Measurements from ENCODE around the gene IQCN.
"Not testable (repeated sequence)": the region's sequence is repeated elsewhere in the genome, so short reads cannot be mapped to it uniquely, and the experiment has no call there.

The IQCN gene

DNA sequence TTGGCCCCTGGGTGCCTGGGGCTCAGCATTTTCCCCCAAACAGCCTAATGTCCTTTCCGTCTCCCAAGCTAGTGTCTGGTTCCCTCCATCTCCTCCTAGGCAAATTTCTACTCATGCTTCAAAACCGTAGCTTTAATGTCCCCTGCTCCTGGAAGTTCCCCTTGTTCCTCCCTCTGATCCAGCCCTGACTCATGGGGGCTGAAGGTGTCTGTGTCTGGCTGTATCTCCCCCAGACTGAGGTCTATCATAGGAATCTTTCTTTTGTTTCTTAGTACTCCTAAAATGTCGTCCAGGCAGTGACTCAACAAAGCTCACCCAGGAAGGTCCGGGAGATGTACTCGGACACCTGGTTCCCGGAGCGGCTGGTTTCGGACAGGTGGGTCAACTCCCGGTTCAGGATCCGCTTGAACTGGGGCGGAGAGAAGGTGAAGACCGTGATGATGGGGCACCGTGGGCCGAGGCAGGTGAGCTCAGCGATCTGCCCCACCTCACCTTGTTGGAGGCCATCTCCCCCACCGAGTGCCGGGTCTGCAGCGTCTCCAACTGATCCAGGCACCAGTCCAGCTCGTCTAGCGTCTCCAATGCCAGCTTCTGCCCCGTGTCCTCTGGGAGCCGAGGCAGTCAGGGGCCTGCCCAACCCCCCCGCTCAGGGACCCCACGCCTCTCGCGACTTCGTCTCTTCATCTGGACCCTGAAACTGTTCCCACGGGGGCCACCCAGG is 54.2 kb downstream of the IQCN start:
- no peak for FAIRE-seq
- no peak for DNase-seq (ENCODE audit: insufficient read length, low spot score)

GRCh38 chr19:18218600-18218999 is 55.7 kb downstream of the IQCN start:
- FAIRE-seq (no peak), DNase-seq (ENCODE audit: insufficient read length, low spot score) (no peak)

GRCh38 chr19:18218159-18218558 is 56.1 kb downstream of the IQCN start:
- FAIRE-seq (no peak), DNase-seq (ENCODE audit: insufficient read length, low spot score) (no peak)

GRCh38 chr19:18216789-18217188 is 57.5 kb downstream of the IQCN start:
- DNase-seq (ENCODE audit: insufficient read length, low spot score) (no peak), FAIRE-seq (no peak)

GRCh38 chr19:18214779-18215433 is 59.3 kb downstream of the IQCN start:
- DNase-seq (ENCODE audit: insufficient read length, low spot score) (no peak), FAIRE-seq (no peak)

GRCh38 chr19:18211683-18212082 is 62.6 kb downstream of the IQCN start:
- DNase-seq (ENCODE audit: insufficient read length, low spot score) (no peak), FAIRE-seq (no peak)

GRCh38 chr19:18209912-18210311 is 64.3 kb downstream of the IQCN start:
- FAIRE-seq; DNase-seq (ENCODE audit: insufficient read length, low spot score): not testable (repeated sequence)

GRCh38 chr19:18208098-18208951 is 65.9 kb downstream of the IQCN start:
- DNase-seq (ENCODE audit: insufficient read length, low spot score): no peak

More at GRCh38 chr19:18208098-18208951, 65.9 kb downstream of the IQCN start:
- no peak for FAIRE-seq
